ENCODE data around the gene SLC39A8. TPM values are rescaled to one million over a fixed set of nuclear protein-coding genes. Genes with fewer than 3 reads are reported as not detected.

SLC39A8 gene
- total RNA-seq, 1 donor from 2014 or later = 8.2 TPM

GRCh38 chr4:102227388-102227787 is 117.9 kb downstream of the SLC39A8 start:
- DNase-seq = no peak

DNA sequence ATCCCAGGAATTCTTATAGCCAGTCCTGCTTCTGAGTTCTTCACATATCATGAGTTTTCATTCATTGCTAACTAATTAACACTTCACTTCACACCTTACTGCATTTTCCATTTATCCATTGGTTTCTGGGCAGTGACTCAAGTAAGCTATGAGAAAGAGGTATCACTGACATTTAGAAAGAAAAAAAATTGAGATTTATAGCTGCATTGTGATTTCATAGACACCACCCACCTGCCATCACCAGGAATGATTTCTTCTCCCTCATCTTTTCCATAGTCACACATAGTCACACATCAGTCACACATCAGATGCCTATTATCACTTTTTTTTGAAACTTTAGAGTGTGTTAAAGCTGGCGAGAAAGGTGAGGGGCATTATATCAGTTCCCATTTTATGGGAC is 121.8 kb downstream of the SLC39A8 start:
- no peak for DNase-seq

- no peak for DNase-seq
Measured at GRCh38 chr4:102222838-102223409, 122.4 kb downstream of the SLC39A8 start.

DNA sequence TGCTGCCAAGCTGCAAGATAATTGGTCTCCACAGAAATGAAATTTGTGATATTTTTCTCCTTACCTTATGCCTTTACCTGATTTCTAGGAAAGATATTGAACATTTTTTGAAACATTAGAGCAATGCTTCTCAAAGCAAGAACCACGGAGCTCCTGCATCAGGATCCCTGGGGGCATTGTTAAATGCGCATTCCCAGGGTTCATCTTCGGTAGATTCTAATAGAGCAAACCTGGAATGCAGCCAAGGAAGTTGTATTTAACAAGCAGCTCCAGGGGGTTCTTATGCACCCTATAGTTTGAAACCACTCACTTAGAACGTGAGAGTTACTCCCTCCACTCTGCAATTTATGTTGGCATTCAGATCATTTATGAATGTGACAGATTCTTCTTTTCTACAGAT is 126.2 kb downstream of the SLC39A8 start:
- no peak for DNase-seq

- DNase-seq = no peak
Measured at GRCh38 chr4:102218656-102219055, 126.6 kb downstream of the SLC39A8 start.

DNA sequence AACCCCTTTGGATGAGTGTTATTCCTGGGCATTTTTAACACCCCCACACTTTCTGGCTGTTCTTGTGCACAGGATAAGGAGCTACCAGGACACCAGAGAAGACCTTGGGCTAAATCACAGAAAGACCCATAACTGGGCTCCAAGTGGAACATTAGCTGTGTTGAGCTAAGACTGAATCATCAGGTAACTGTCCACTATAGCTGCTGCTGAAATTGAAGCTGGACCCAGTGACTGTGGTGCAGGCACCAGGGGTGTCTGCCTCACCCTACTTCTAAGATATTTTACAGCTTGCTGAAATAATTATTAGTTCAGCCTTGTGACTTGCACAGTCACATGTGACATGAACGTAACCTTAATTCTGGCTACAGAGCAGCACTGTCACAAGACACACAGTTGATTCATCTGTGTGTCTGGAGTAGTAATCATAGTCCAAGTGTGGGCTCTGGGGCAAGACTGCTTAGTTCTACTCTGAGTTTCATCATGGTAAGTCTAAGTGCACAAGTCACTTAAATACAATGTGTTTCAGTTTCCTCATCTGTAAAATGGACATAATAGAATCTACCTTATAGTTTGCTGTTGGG is 127.4 kb downstream of the SLC39A8 start:
- no peak for DNase-seq

GRCh38 chr4:102217345-102217744 is 127.9 kb downstream of the SLC39A8 start:
- DNase-seq = no peak

DNA sequence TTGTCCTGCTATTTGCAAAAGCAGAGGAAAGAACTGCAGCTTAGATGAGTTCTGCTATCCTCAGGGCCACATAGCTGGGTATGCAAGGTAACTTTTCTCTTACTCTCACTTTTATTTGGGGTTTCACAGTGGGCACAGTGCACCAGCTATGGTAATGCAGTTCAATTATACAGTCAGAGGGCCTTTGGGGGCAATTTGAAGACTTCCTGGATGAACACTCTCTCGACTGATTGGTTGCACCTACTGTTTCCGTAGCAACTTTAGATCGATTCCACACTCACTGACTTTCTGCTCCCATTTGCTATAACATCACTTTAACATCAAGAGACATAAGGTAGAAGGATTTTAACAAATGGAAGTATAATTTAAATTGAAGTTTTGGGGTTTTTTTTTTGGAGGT is 128.6 kb downstream of the SLC39A8 start:
- DNase-seq = no peak

DNA sequence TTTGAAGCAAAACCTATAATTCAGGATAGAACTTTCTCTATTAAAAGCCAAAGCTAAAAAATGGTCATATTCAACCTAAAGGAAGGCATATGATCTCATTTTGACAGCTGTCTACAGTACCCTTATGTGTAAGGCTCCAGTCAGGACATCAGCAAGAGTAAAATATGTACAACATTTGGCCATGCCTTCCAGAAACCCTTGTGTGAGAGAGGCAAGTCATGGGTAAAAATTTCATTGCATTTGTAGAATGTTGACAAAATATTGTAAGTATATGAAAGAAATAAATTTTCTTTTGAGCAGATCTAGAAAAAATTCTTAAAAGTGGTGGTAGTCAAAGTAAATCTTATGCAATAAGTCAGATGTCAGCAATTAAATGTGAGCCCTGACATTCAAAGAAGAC is 132.3 kb downstream of the SLC39A8 start:
- DNase-seq = no peak

Small RNA genes within 50 kb of the gene (small RNA-seq; reads per million reads assigned to genes)
- gene RN7SL728P (ENCODE audit: low replicate concordance) = not detected

Other genes starting within 250 kb of the SLC39A8 start
- 32.2 TPM for gene NFKB1, start 155.9 kb upstream of the SLC39A8 start, total RNA-seq

Data from tongue (tissue), 3 donors.